HCEC 1CT (cell line): ENCODE results near the gene PROK1.
"Not testable (repeated sequence)": the region's sequence is repeated elsewhere in the genome, so short reads cannot be mapped to it uniquely, and the experiment has no call there.

ENCODE experiments used
- DNase-seq: peaks from one replicate; pipeline ENCODE4 v3.0.0-alpha.2; 2017

The PROK1 gene, protein sequence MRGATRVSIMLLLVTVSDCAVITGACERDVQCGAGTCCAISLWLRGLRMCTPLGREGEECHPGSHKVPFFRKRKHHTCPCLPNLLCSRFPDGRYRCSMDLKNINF

DNA sequence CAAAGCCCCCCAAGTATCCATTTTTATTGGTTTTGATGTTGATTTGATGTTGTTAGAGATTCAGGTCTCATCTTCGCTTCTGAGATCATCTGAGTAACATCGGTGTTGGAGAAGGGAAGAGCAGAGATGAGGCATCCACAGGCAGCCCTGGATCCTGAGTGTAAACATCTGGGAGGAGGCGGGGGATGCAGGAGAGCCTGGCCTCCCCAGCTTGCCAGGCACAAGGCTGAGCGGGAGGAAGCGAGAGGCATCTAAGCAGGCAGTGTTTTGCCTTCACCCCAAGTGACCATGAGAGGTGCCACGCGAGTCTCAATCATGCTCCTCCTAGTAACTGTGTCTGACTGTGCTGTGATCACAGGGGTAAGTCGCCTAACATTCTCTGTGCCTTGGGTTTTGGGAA, at the start of gene PROK1:
Gene PROK1, plus strand, starts transcription at position 221 of the 400 bp plus-strand sequence. Its CDS starts 68 bp downstream, at position 289.
- DNase-seq, result no peak

DNA sequence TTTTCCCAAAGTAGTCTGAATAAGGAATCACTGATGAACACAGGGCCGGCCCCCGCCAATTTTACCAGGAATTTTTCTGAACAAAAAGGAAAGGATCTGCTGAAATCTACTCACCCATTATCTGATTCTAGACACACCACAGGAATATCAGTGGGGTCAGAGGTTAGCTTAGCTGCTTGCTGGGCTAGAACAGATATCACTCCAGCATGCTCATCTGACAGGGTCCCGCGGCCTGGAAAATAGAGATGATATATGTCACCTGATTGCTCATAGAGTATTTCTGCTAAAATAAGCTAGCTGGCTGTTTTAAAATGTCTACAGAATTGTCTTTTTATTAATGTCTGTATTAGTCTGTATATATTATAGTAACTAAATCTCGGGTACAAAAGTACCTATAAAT, 47.1 kb upstream of the PROK1 start:
- no peak for DNase-seq

DNA sequence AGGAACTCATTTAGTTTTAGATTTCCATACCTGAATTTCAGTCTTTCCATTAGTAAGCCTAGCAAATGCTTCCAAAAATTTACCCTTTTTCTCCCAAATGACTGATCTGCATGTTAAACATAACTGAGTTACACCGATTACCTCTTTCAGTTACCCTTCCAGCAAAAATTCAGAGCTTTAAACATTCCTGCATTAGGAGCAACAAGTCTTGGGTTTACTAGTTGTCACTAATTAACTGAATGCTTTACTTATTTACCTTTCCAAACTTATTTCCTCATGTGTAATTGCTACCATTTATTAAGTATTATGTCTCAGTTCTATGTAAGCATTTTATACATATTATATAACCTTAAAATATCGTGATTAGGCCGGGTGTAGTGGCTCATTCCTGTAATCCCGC, 46.5 kb upstream of the PROK1 start:
- DNase-seq, result no peak

DNA sequence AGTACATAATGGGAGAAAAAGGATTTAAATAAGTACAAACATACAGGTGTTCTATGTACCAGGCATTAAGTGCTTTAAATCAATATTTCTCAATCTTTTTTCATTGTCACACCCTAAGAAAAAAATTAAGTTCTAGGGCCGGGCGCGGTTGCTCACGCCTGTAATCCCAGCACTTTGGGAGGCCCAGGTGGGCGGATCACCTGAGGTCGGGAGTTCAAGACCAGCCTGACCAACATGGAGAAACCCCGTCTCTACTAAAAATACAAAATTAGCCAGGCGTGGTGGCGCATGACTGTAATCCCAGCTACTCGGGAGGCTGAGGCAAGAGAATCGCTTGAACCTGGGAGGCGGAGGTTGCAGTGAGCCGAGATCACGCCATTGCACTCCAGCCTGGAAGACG, 44.5 kb upstream of the PROK1 start:
- not testable (repeated sequence) for DNase-seq

DNA sequence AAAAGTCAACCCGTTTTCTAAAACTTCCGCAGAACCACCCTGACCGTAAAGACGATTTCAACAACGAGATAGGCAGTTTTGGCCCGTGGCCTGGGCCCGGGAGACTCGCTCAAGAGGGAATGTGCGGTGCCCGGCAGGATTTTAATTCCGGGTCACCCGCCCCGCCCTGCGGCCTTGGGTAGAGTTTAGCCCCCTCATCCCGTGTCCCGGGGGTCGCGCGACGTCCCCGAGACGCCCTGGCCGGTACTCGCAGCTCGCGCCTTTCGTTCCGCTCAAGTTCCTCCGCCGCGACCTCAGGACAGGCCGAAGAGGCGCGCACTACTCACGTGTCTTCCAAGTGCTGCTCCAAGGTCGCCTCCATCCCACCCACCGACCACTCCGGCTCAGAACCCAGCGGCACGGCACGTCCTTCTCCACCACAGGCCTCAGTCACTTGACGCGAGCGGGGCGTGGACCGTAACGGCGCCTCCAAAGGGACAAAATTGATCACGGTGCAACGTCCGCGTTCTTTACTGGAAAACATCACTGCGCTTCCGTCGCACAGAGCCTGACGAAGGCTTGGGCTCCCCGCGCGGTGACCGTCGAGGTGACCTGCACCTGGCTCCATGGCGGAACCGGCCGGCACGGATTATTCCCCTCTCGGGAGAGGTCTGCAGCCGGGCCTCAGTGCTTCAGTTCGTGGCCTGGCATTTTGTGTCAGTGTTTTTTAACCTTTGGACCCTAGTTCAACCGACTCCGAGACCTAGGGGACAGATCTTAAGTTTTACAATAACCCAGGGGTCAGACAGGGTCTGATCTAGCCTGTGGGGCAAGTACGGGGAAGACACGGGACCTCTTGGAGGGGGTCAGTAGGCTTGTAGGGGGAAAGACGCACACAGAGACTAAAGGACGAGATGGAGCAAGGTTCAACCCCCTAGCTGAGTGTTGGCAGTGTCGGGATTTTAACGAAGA, 43.4 kb upstream of the PROK1 start, which contains the start of gene LAMTOR5:
Gene LAMTOR5, minus strand, starts transcription at position 435 of the 951 bp plus-strand sequence. Its CDS starts 74 bp downstream, at position 361.
- DNase-seq, result peak; percentile 88

DNA sequence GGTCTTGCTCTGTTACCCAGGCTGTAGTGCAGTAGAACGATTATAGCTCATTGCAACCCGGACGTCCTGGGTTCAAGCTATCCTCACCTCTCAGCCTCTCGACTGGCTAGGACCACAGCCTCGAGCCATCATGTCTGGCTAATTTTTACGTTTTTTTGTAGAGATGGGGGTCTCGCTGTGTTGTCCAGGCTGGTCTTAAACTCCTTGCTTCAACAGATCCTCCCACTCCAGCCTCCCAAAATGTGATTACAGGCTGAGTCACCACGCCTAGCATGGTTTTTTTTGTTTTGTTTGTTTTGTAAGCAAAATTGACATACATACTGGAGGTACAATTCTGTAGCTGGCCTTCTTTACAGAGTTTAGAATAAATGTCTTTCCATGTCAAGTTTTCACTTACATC, 42.5 kb upstream of the PROK1 start:
- DNase-seq, result no peak

DNA sequence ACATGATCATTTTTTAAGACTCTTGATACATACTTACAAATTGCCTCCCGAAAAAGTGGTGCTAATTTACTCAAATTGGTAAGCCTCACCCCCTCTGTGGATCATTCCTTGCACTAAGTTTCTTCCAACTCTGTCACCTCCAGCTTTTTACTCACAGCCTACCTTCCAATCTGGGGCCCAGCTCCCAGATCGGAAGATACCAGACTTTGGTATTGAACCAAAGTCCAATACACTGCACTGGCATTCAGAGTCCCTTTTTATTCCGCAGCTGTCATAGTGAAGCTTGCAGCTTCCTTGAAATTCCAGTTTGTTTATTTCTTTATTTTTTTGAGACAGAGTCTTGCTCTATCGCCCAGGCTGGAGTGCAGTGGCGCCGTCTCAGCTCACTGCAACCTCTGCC, 41.6 kb upstream of the PROK1 start:
- no peak for DNase-seq

DNA sequence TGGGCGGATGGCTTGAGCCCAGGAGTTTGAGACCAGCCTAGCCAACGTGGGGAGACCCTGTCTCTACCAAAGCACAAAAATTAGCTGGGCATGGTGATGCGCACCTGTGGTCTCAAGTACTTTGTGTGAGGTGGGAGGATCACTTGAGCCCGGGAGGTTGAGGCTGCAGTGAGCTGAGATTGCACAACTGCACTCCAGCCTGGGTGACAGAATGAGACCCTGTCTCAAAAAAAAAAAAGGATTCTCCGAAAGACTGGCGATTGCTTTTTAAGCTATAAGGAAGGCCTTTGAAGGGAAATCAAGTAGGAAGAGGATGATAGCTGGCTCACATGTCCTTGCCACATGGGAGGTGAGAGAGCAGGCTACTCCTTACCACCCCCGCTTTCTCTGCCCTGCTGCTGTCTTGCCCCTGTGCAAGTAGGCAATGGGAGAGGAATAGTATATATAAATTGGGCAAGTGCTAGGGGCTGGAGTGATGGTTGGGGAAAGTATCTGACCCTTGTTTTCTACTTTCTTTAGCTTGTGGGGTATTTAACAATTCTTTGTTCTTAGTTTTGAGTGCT, 39.7 kb upstream of the PROK1 start:
- no peak for DNase-seq

DNA sequence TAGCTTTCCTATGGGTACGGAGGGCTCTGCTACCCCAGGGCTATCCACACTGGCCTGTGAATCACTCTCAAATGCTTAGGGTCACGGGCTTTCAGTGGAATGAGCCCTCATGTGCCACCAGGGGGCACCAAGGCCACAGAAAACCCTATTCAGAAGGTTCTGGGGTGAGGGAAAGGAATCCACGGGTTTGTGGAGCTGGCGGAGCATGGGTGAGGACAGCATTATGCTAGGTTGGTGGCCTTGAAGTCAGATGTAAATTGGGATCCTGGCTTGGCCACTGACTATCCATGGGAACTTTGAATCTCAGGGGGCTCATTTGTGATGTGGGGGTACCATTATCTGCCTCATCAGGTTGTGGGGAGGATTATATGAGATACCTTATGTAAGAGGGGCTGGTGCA, 38.4 kb upstream of the PROK1 start:
- DNase-seq, result peak; percentile 72

DNA sequence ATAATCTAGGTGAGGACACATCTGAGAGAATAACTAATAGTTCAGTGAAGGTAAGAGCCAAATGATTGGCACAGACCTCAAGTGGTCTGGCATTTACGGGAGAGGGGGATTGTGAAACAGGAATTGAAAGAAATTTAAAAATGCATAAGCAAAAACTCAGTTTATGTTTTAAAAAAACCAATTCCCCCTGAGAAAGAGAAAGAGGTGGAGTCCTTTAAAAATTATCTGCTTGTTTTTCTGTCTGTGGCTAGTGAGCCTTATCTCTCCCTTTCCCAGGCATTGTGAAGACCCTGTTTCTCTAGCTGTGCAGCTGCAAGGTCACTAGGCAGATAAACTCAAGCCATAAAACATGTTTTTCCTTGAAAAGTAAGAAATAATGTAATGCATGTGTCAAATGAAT, 37.9 kb upstream of the PROK1 start:
- DNase-seq, result not testable (repeated sequence)

DNA sequence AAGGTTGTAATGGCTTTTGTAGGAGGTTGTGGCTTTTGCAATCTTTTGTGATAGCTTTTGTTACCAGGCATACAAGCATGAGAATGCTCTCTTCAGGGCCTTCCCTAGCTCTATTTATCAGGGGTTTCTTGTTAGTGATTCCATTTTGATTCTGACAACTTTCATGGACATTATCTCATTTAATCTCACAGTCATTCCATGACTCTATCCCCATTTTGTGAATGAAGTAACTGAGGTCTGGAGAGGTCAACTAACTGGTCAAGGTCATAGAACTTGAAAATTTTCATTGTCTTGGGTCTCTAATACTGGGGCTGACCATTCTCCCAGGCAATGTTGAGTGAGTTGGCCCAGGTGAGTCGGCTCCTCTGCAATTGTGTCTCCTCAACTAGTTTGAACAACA, 32.2 kb upstream of the PROK1 start:
- no peak for DNase-seq

DNA sequence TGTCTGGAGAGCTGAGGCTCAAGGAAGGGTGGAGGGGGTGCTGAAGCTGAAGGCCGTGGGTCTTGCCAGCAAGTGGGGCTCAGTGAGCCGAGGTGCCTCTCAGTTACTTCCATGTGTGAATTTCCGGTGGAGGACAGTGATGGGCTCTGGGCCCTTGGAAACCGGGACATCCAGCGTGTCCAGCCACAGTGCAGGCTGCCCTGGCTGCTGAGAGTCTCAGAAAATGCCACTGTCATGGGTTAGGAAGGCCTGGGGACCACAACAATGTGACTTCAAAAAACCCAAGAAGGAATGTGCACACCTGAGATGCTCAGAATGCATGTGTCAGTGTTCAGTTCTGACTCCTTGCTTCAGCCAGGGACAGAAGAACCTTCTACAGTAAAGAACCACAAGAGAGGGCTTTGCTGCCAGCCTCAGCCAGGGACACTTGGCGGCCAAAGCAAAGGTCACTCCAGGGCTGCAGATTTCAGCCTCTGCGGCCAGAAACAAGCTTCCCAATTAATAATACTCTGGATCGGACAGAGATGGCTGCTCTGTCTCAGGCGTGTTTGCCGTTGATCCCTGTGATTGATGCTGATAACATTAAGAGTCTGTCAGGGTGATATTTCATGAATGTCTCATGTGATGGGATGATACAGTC, 30.8 kb upstream of the PROK1 start:
- DNase-seq, result no peak

DNA sequence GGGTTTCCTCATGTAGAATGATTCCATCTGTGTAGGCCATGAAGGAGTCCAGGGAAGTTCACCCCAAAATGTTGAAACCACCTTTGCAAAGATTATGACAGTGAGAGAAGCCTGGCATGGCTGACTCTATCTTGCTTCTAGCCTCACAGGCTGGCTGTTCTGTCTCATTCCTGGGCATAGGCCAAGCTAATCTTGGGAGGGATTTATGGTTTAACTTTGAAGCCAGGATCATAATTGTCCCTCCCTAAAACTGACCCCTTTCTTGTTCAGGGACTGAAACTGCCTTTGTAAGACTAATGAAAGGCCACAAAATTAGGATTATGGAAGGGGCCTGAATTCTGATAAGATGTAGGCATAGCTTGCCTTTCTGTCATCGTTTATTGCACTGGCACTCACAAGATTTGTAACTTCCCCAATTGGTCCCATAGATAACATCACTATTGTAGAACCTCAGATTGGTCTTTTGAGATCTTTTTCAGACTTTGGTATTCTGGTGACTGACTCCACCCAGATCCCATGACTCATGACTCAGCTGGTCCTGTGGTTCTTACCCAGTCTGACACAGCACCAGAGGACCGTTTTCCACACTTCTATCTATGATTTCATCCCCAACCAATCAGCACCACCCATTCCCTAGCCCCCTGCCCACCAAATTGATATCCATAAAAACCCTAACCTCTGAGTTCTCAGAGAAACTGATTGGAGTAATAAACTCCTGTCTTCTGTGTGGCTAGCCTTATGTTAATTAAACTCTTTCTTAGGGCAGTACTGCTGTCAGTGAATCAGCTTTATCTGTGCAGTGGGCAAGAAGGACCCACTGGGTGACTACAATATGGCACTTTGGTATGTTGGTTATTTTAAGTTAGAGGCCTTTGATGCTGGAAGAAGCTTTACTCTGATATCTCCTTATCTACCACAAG, 29.8 kb upstream of the PROK1 start:
- DNase-seq, result peak; percentile 51

DNA sequence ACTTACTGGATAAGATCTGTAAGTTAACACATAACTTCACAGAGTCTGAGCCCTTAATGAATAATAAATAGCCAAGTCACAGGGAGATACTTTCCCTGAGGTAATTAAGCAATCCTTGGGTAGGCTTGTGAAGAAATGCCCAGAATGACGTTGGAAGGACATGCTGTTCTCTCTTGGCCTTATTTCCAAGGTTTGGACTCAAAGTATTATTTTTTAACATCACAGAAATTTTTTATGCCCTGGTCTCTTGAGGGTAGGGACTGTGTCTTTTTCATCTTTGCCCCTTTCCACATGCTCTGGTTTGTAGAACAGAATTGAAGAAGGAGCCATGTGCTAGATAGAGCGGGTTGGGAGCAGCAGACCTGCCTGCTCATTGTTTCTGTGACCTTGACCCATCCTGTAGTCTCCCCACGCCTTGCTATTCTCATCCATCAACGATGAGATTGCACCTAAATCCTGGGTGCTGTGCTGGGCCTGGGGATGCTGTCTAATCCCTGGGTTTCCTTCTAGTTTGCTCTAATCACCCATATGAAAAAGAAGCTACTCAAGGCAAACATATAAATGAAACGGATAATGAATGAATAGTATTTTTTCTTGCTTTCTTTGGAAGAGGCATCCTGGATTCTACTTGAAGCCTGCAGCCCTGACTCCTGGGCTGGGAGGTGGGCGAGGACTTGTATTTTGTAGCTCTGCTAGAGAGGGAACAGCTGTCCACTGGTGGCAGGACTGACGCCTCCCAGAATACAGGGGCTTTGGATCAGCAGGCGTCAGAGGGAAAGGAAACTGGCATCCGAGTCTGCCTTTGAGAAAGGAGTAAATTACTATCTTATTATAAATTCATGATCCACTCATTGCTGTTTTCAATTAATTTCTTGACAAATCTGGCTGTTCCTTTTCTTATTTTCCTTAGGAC, 26.0 kb upstream of the PROK1 start:
- no peak for DNase-seq

DNA sequence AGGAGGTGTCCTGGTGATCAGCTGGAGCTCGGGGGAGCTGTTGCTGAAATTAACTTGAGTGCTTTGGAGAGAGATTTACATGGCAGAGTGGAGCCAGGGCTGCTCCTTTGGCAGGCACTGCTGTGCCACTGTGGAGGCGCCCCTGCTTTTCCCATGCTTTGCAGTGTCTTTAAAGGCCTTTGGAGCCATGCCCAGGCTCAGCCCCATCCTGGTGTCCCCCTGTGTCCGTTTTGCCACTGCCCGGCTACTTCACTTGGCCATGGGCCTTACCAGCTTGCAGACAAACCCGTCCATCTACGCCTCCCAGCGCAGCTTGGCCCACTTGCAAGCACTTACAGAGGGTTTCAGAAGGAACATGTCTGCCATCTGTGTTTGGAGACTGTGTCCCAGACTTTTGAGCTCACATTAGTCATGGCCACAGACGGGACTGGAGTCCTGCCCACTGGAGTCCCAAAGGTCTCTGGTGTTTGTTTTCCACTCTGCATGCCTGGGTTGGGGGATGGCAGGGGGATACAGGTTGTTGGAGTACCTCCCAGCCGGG, 25.3 kb upstream of the PROK1 start:
- DNase-seq, result no peak

DNA sequence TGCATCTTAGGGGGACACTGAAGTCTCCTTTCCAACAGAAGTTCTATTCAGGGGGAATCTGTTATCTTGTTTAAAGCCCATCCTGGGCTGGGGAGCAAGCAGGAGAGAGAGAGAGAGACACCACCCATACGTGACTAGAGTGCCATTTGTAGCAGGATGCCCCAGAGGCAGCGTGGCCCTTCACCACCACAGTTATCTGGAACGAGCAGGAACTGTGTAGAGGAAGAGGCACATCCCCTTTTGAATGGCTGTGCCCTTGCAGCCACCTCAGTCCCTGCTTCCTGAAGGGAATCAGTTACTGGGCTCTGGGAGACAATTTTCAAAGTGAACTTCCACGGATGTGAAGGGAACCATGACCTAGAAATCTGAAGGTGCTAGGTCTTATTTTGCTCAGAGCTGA, 24.1 kb upstream of the PROK1 start:
- no peak for DNase-seq

DNA sequence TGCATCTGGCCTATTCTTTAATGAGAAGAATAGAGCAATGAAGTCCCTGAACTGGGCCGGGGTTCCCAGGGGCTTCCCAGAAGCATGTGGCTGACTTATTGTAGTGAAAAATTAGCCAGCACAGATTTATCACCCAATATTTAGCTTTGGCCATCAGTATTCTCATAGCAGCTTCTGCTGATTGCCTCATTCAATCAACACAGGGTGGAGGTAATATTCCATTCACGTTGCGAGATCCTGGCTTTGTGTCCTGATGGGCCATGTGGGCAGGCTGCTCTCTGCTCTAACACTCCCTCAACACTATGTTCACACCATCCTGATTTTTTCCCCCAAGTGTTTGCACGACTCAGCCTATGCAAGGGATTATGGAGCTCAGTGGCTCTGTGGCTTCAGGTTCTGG, 22.0 kb upstream of the PROK1 start:
- no peak for DNase-seq

DNA sequence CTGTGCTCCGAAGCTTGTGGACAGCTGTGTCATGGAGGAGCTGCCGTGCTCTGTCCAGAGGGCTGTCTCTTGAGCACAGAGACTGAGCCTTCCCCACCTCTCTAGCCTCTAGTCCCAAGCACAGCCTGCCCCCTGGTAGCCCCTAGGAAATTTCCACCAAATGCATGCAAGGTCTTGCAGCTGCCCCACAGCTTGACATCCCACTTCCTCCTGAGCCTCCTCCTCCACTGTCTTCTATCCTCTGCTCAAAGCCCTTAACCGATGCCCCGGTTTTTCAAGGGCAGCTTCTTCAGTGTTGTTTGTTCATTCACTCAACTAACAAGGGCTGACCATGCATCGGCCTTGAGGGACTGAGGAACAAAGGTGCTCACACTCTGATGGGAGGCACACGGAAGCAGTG, 20.6 kb upstream of the PROK1 start:
- no peak for DNase-seq

DNA sequence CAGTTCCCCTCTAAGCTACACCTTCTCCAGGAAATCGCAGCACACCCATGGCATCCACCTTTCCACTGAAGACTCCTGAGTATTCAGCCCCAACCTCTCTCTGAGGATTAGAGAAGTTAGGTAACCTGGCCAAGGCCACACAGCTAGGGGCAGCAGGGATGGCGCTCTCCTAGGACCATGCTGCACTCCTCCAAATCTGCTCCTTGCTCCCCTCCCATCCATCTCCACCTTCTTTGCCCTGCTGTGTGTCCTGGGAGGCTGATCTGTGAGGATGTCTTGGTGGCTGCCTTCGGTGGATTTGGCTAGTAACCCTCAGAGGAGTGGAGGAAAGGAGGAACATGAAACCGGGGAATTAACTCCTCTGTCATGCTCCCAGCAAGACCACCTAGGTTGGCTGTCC, 20.0 kb upstream of the PROK1 start:
- no peak for DNase-seq

DNA sequence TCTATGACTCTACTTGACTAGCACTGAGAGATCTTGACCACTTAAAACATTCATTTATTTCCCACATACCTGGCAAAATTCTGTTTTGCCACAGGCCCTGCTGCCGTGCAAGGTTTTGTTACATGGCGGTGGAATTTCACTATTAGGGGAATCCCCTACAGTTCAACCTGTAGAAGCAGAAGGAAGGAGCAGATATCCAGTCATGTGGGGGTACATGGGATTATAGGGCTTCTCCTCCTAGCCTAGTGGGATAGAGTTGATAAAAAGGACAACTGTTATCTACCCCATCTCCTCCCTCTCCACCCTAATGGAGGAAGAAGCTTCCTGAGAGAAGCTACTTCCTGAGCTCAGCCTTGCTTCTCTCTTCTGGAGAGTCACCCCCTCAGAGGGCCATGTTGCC, 17.7 kb upstream of the PROK1 start:
- DNase-seq, result no peak

DNA sequence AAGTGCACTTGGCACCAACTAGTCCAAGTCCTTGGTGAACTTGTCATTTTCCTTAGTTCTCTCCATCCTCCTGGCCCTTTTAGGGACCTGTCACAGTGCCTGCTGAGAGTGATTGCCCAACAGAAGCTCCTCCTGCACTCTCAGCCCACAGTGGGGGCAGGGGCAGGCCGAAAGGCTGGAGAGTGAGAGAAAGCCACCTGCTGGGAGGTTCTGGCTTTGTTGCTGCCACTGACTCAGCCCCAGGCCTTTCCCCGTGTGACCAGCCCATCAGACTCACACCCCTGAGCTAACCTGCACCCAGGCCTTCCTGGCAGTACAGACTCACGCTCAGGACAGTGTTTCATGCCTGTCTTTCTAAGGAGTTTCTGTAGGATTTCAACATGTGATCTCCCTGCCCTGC, 17.1 kb upstream of the PROK1 start:
- peak; percentile 34 for DNase-seq
